A549 (cell line): ENCODE results near the gene OSTC. TPM values are rescaled to one million over a fixed set of nuclear protein-coding genes. Genes with fewer than 3 reads are reported as not detected.

Experiments used
- ATAC-seq, 2 experiments: fragments of 200-7000 bp in 1 of 2; fragments of >200 bp in 1 of 2; cut with Nextera tagmentation in 1 of 2; cut with Tn5 transposase in 1 of 2; 3 replicates each; pipeline versions ENCODE4 v1.8.0 to v1.9.1; 2018 to 2020; ENCODE audit warnings: mild to moderate bottlenecking in 1 of 2, moderate library complexity in 1 of 2
- CTCF ChIA-PET: fragments of 300-600 bp; sonication (Branson Sonifier 250); formaldehyde crosslinking; extraction: SDS; loops from one replicate; lab custom pipeline; 2021; ENCODE audit warnings: antibody characterized with exemption, inconsistent platforms; lab: Yijun Ruan, JAX
- POLR2A ChIA-PET: fragments of 350-600 bp; formaldehyde crosslinking; extraction: SDS; loops from one replicate; lab custom pipeline; 2021; ENCODE audit warnings: antibody characterized with exemption, inconsistent platforms; lab: Yijun Ruan, JAX
- DNase-seq, 2 experiments: peaks; one replicate each; pipeline versions ENCODE4 v3.0.0 to v3.0.0-alpha.2; 2011 to 2016; ENCODE audit warnings: low read depth in 1 of 2, low spot score in 1 of 2
- FAIRE-seq: peaks from 2 replicates; lab custom pipeline; 2011; peaks lifted over from hg19 to GRCh38; lab: Jason Lieb, UNC
- H3K27ac ChIP-seq, 2 experiments: fragments of >200 bp; sonication (Bioruptor Twin); formaldehyde crosslinking; 3 replicates each; pipeline ENCODE4 v1.5.1; 2016 to 2017
- H3K4me1 ChIP-seq: fragments of >200 bp; sonication (Bioruptor Twin); formaldehyde crosslinking; 3 replicates; pipeline ENCODE4 v1.6.1; 2016
- H3K4me2 ChIP-seq: fragments of >200 bp; sonication (Bioruptor Twin); formaldehyde crosslinking; 3 replicates; pipeline ENCODE4 v1.6.1; 2016
- H3K4me3 ChIP-seq: fragments of >200 bp; sonication (Bioruptor Twin); formaldehyde crosslinking; 3 replicates; pipeline ENCODE4 v1.5.1; 2016
- H3K9me3 ChIP-seq: fragments of >200 bp; sonication (Bioruptor Twin); formaldehyde crosslinking; 3 replicates; pipeline ENCODE4 v1.6.1; 2016
- ATOH8 ChIP-seq: fragments of 250-450 bp; sonication (Bioruptor Pico); IDR thresholded peaks from 2 replicates; pipeline ENCODE4 v1.5.0; 2020; ENCODE audit warnings: low read depth, mild to moderate bottlenecking, moderate library complexity
- CEBPB ChIP-seq, 2 experiments: fragments of >200 bp in 1 of 2; sonication (Bioruptor Twin) in 1 of 2; formaldehyde crosslinking in 1 of 2; IDR thresholded peaks; 2 replicates each; pipeline ENCODE4 v1.6.1; 2012 to 2016
- CTCF ChIP-seq: fragments of >200 bp; sonication (Bioruptor Twin); formaldehyde crosslinking; IDR thresholded peaks from 3 replicates; pipeline ENCODE4 v1.5.1; 2016
- ELK1 ChIP-seq: fragments of 150-350 bp; IDR thresholded peaks from 2 replicates; pipeline ENCODE4 v1.6.1; 2014; ENCODE audit warnings: low read depth, mild to moderate bottlenecking, low read length
- HES2 ChIP-seq: fragments of >200 bp; sonication (Bioruptor Twin); formaldehyde crosslinking; IDR thresholded peaks from 2 replicates; pipeline ENCODE4 v1.6.1; 2016
- HMGXB4 ChIP-seq: fragments of 250-450 bp; sonication (Bioruptor Pico); IDR thresholded peaks from 2 replicates; pipeline ENCODE4 v1.5.0; 2021; ENCODE audit warnings: mild to moderate bottlenecking, moderate library complexity, borderline replicate concordance
- HOXB13 ChIP-seq: fragments of 250-450 bp; sonication (Bioruptor Pico); IDR thresholded peaks from 2 replicates; pipeline ENCODE4 v1.5.0; 2020; ENCODE audit warnings: low read depth, mild to moderate bottlenecking, moderate library complexity
- HOXB5 ChIP-seq: fragments of 250-450 bp; sonication (Bioruptor Pico); IDR thresholded peaks from 2 replicates; pipeline ENCODE4 v1.5.0; 2020; ENCODE audit warnings: mild to moderate bottlenecking, moderate library complexity
- KDM1A ChIP-seq: fragments of 200-600 bp; sonication (generic); IDR thresholded peaks from 2 replicates; pipeline ENCODE4 v1.6.1; 2016; ENCODE audit warnings: low read depth, mild to moderate bottlenecking
- KDM5A ChIP-seq: fragments of 200-600 bp; sonication (generic); IDR thresholded peaks from 2 replicates; pipeline ENCODE4 v1.6.1; 2016; ENCODE audit warnings: antibody characterized with exemption, mild to moderate bottlenecking
- MYC ChIP-seq: IDR thresholded peaks from 2 replicates; pipeline ENCODE4 v1.6.1; 2012; ENCODE audit warnings: mild to moderate bottlenecking, inconsistent platforms, low read length, improper control_type of control experiment, borderline replicate concordance
- NPAS2 ChIP-seq: fragments of 250-450 bp; sonication (Bioruptor Pico); IDR thresholded peaks from 2 replicates; pipeline ENCODE4 v1.8.0; 2022; ENCODE audit warnings: mild to moderate bottlenecking, moderate library complexity, borderline replicate concordance
- PBX3 ChIP-seq: IDR thresholded peaks from 2 replicates; pipeline ENCODE4 v1.6.1; 2012
- POLR2A ChIP-seq: IDR thresholded peaks from 2 replicates; pipeline ENCODE4 v1.6.1; 2012; ENCODE audit warnings: mild to moderate bottlenecking, low read length
- RCOR1 ChIP-seq: fragments of 150-350 bp; IDR thresholded peaks from 2 replicates; pipeline ENCODE4 v1.6.1; 2014; ENCODE audit warnings: antibody characterized with exemption, low read length, low read depth
- REST ChIP-seq: fragments of 200-600 bp; sonication (generic); IDR thresholded peaks from 2 replicates; pipeline ENCODE4 v1.6.1; 2016; ENCODE audit warnings: antibody characterized with exemption, mild to moderate bottlenecking, moderate library complexity
- ZFP36 ChIP-seq: fragments of 450-650 bp; IDR thresholded peaks from 2 replicates; pipeline ENCODE4 v1.6.1; 2014; ENCODE audit warnings: borderline replicate concordance; ENCODE audit not compliant: partially characterized antibody
- WGBS: methylation state at CpG from one replicate; pipeline ENCODE4 v1.1.6; 2017; ENCODE audit errors: missing lambda C conversion rate; 5-methylcytosine and 5-hydroxymethylcytosine counted together
- polyA plus RNA-seq, 4 experiments: library from polyadenylated mRNA; depleted of rRNA in 3 of 4; stranded (reverse); fragments of >200 nt; fragmentation: RNase III in 1 of 4; extraction: RNeasy Plus Mini Kit Qiagen cat#74134 plus additional on column Dnase treatment in 1 of 4; gene quantifications; 2 replicates in 3 of 4; 3 replicates in 1 of 4; pipeline ENCODE4 v1.2.3, GENCODE V29; 2011 to 2017

OSTC gene
- polyA plus RNA-seq, 2 of the 4 experiments (the other 2 are of a cell fraction): 128 to 166 TPM

- POLR2A ChIA-PET: no interaction called here
- TF ChIP-seq POLR2A (no peak), MYC (no peak), KDM5A (no peak), CTCF (no peak), ELK1 (no peak)
- no peak overlapping the region for H3K4me3 ChIP-seq
- H3K4me2 ChIP-seq: no peak overlapping the region
- CTCF ChIA-PET: no interaction called here
- no peak overlapping the region for H3K27ac ChIP-seq
- no peaks in the 10 kb centered on the region for H3K4me1 ChIP-seq
- no peaks in the 10 kb centered on the region for H3K9me3 ChIP-seq
- WGBS: 0% methylated on average over 1 of the region's 2 CpGs
- no peak for DNase-seq
- no peak for FAIRE-seq
- no peak for ATAC-seq
These were observed 65.9 kb downstream of the OSTC start for GRCh38 chr4:108716340-108716739.

- Histone ChIP-seq H3K4me3 (no peak overlapping the region), H3K4me1 (no peaks in the 10 kb centered on the region), H3K27ac (no peak overlapping the region), H3K4me2 (no peak overlapping the region), H3K9me3 (no peaks in the 10 kb centered on the region)
- no peak for FAIRE-seq
- ATAC-seq: no peak
- no peak for DNase-seq
- POLR2A ChIA-PET: no interaction called here
- CTCF ChIA-PET: no interaction called here
- TF ChIP-seq ZFP36: no peak
- TF ChIP-seq CEBPB (IDR thresholded peaks at IDR 0.05): no peak
- no peak for TF ChIP-seq CTCF
- no peak for TF ChIP-seq PBX3
- no peak for TF ChIP-seq HOXB5
- no peak for TF ChIP-seq HOXB13 (CRISPR knock-in tag)
- TF ChIP-seq ATOH8 (CRISPR knock-in tag): no peak
- TF ChIP-seq RCOR1: no peak
- no peak for TF ChIP-seq HES2
- no peak for TF ChIP-seq KDM1A
- no peak for TF ChIP-seq REST
- no peak for TF ChIP-seq NPAS2 (CRISPR knock-in tag)
- no peak for TF ChIP-seq HMGXB4 (CRISPR knock-in tag)
- WGBS: 23% methylated on average over 2 of the region's 2 CpGs
These were observed 67.0 kb downstream of the OSTC start for GRCh38 chr4:108717386-108717785.
